ENCODE results near the gene HIF3A. TPM values are rescaled to one million over a fixed set of nuclear protein-coding genes. Genes with fewer than 3 reads are reported as not detected.

Gene HIF3A
- total RNA-seq, 3 donors from 2014 or later: 4.9 to 96.1 (median 19.0) TPM

DNA sequence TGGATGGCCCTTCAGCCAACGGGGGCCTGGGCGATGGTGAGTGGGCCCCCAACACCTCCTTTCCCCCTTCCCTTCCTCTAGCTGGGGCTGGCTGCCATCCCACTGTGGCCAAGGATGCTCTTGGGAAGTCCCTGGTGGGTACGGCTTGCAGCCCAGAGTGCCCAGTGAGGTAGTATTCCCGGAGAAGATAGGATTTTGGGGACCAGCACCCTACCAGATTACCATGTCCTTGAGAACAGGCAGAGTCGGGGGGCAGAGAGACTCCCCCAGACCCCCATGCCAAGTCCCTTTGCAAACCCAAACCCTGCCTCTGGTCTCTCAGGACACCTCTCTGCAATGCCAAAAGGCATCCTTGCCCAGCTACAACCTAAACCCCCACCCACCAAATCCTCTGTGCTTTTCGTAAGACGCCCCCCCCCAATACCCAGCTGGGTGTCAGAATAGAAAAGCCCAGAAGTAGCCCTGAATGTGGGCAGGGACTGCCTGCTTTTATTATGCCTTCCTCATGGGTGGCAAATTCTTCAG, 1.7 kb downstream of the HIF3A start:
- no peak for DNase-seq
- H3K4me1 ChIP-seq (ENCODE audit: low read depth): peaks cover 54% of the 10 kb centered on the region
- intact Hi-C loops (cut with DNase I, micrococcal nuclease): no loop called here

GRCh38 chr19:46299004-46299509, 2.2 kb downstream of the HIF3A start:
- Histone ChIP-seq H3K9me3 (no peaks in the 10 kb centered on the region), H3K4me3 (no peak overlapping the region), H3K4me1 (ENCODE audit: low read depth) (peaks cover 55% of the 10 kb centered on the region), H3K36me3 (ENCODE audit: low read depth) (no peaks in the 10 kb centered on the region)
- intact Hi-C loops (cut with DNase I, micrococcal nuclease): no loop called here
- ATAC-seq (peak; percentile 80), DNase-seq (peak; percentile 96 to 100 (median 97))
- TF ChIP-seq CTCF (IDR thresholded peaks at IDR 0.05): no peak

More for the DNA sequence above, 1.7 kb downstream of the HIF3A start:
- H3K9me3 ChIP-seq: no peaks in the 10 kb centered on the region
- H3K4me3 ChIP-seq: no peak overlapping the region
- no peak for TF ChIP-seq CTCF (IDR thresholded peaks at IDR 0.05)
- no peak for ATAC-seq
- H3K36me3 ChIP-seq (ENCODE audit: low read depth): no peaks in the 10 kb centered on the region

DNA sequence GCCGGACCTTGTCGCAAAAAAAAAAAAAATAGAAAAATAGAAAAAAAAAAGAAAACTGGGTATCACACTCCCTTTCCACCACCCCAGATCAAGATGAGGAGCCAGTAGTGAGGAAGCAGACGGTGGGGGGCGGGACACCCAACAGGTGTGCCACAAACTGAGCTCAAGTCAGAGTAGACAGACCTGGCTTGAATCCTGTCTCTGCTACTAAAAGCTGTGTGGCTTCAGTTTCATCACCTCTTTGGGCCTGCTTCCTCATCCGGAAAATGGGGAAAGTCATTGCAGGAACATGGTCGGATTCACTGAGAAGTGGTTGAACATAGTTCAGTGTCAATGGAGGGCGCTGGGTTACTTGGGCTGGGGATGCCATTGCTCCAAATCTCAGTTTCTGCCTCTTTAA, 2.9 kb downstream of the HIF3A start:
- DNase-seq (peak; percentile 49 to 64 (median 50)), ATAC-seq (no peak)
- H3K4me1 ChIP-seq (ENCODE audit: low read depth): peaks cover 55% of the 10 kb centered on the region
- no peak for TF ChIP-seq CTCF (IDR thresholded peaks at IDR 0.05)
- intact Hi-C loops (cut with DNase I, micrococcal nuclease): no loop called here
- no peak overlapping the region for H3K4me3 ChIP-seq
- no peaks in the 10 kb centered on the region for H3K36me3 ChIP-seq (ENCODE audit: low read depth)
- no peaks in the 10 kb centered on the region for H3K9me3 ChIP-seq

GRCh38 chr19:46303322-46303690, 6.5 kb downstream of the HIF3A start:
- no peaks in the 10 kb centered on the region for H3K36me3 ChIP-seq (ENCODE audit: low read depth)
- H3K4me3 ChIP-seq: no peak overlapping the region
- peaks cover 41% of the 10 kb centered on the region for H3K4me1 ChIP-seq (ENCODE audit: low read depth)
- intact Hi-C loops (cut with DNase I, micrococcal nuclease): no loop called here
- no peak for TF ChIP-seq CTCF (IDR thresholded peaks at IDR 0.05)
- DNase-seq (no peak), ATAC-seq (no peak)
- no peaks in the 10 kb centered on the region for H3K9me3 ChIP-seq

GRCh38 chr19:46303691-46304397, 7.0 kb downstream of the HIF3A start:
- Histone ChIP-seq H3K9me3 (no peaks in the 10 kb centered on the region), H3K36me3 (ENCODE audit: low read depth) (no peaks in the 10 kb centered on the region), H3K4me3 (no peak overlapping the region), H3K4me1 (ENCODE audit: low read depth) (peaks cover 35% of the 10 kb centered on the region)
- intact Hi-C loops (cut with DNase I, micrococcal nuclease): no loop called here
- ATAC-seq (peak; percentile 77), DNase-seq (peak; percentile 91 to 96 (median 93))
- TF ChIP-seq CTCF (IDR thresholded peaks at IDR 0.05): no peak

All from mucosa of descending colon (tissue), 3 donors.